Liver (tissue), 9 donors: Measurements from ENCODE around the gene TMEM151B. TPM values are rescaled to one million over a fixed set of nuclear protein-coding genes. Genes with fewer than 3 reads are reported as not detected.
"Not testable (repeated sequence)": the region's sequence is repeated elsewhere in the genome, so short reads cannot be mapped to it uniquely, and the experiment has no call there.

Experiments
- DNase-seq: peaks from one replicate; pipeline ENCODE4 v3.0.0-alpha.2; 2017; ENCODE audit warnings: low spot score
- H3K27ac ChIP-seq, 2 donors: one replicate each; pipeline ENCODE4 v1.7.0; 2013; ENCODE audit warnings: inconsistent platforms in 2 of 2, low read length in 2 of 2, control low read depth in 1 of 2, low read depth in 1 of 2, mild to moderate bottlenecking in 1 of 2
- H3K27me3 ChIP-seq, 4 donors: one replicate each; pipeline versions ENCODE4 v1.6.1 to v1.7.0; 2013; ENCODE audit warnings: low read length in 3 of 4, inconsistent platforms in 1 of 4, mild to moderate bottlenecking in 1 of 4, moderate library complexity in 1 of 4; ENCODE audit not compliant: control insufficient read depth in 4 of 4, insufficient read depth in 4 of 4
- H3K36me3 ChIP-seq, 4 donors: one replicate each; pipeline versions ENCODE4 v1.6.1 to v1.7.0; 2013; ENCODE audit warnings: low read length in 3 of 4, mild to moderate bottlenecking in 3 of 4, low read depth in 1 of 4, moderate library complexity in 1 of 4; ENCODE audit not compliant: control insufficient read depth in 4 of 4, insufficient read depth in 3 of 4
- H3K4me1 ChIP-seq, 4 donors: one replicate each; pipeline versions ENCODE4 v1.6.1 to v1.7.0; 2013; ENCODE audit warnings: low read length in 3 of 4, mild to moderate bottlenecking in 3 of 4, moderate library complexity in 1 of 4; ENCODE audit not compliant: control insufficient read depth in 4 of 4, insufficient read depth in 4 of 4
- H3K4me3 ChIP-seq, 3 donors: one replicate each; pipeline versions ENCODE4 v1.6.1 to v1.7.0; 2013; ENCODE audit warnings: low read length in 3 of 3, control low read depth in 1 of 3, low read depth in 1 of 3, mild to moderate bottlenecking in 1 of 3
- H3K9ac ChIP-seq, 2 donors: one replicate each; pipeline ENCODE4 v1.7.0; 2013; ENCODE audit warnings: low read length in 2 of 2, mild to moderate bottlenecking in 2 of 2, moderate library complexity in 2 of 2, control low read depth in 1 of 2, low read depth in 1 of 2
- H3K9me3 ChIP-seq, 4 donors: one replicate each; pipeline versions ENCODE4 v1.6.1 to v1.7.0; 2013; ENCODE audit warnings: low read length in 3 of 4; ENCODE audit not compliant: control insufficient read depth in 4 of 4
- EGR1 ChIP-seq, 2 donors: IDR thresholded peaks; 2 replicates each; pipeline ENCODE4 v1.6.1; 2016 to 2018; ENCODE audit warnings: antibody characterized with exemption in 2 of 2, low read depth in 2 of 2
- FOXA1 ChIP-seq: IDR thresholded peaks from 2 replicates; pipeline ENCODE4 v1.6.1; 2016; ENCODE audit warnings: antibody characterized with exemption
- FOXA2 ChIP-seq: IDR thresholded peaks from 2 replicates; pipeline ENCODE4 v1.6.1; 2016; ENCODE audit warnings: antibody characterized with exemption
- HNF4A ChIP-seq, 2 donors: conservative IDR thresholded peaks; 2 replicates each; pipeline ENCODE4 v1.6.1; 2016; ENCODE audit warnings: antibody characterized with exemption in 2 of 2, mild to moderate bottlenecking in 2 of 2
- HNF4G ChIP-seq: IDR thresholded peaks from 2 replicates; pipeline ENCODE4 v1.6.1; 2016; ENCODE audit warnings: antibody characterized with exemption
- REST ChIP-seq: IDR thresholded peaks from 2 replicates; pipeline ENCODE4 v1.6.1; 2016; ENCODE audit warnings: antibody characterized with exemption, mild to moderate bottlenecking
- RXRA ChIP-seq, 2 donors: IDR thresholded peaks; 2 replicates each; pipeline ENCODE4 v1.6.1; 2017 to 2018; ENCODE audit warnings: antibody characterized with exemption in 2 of 2, mild to moderate bottlenecking in 1 of 2
- WGBS: extraction: QIAGEN DNeasy Blood & Tissue Kit; methylation state at CpG from one replicate; pipeline ENCODE4 v1.1.7; 2013; 5-methylcytosine and 5-hydroxymethylcytosine counted together
- polyA plus RNA-seq, 2 donors: library from polyadenylated mRNA; stranded (reverse) in 1 of 2; unstranded in 1 of 2; fragments of 200-250 nt in 1 of 2; fragments of >200 nt in 1 of 2; fragmentation: Nextera tagmentation in 1 of 2; extraction: Ambion mirVana in 1 of 2; gene quantifications; one replicate each; pipeline versions ENCODE4 v1.2.1 to v1.2.3, GENCODE V29; 2013 to 2015
- total RNA-seq, 2 donors: library from RNA; depleted of rRNA; stranded (reverse); fragments of >200 nt; gene quantifications; one replicate each; pipeline ENCODE4 v1.2.3, GENCODE V29; 2014
- TF ChIP-seq, protein P1 (sequence below): fragments of 150-350 bp; IDR thresholded peaks from 2 replicates; pipeline ENCODE4 v1.5.1; 2017; ENCODE audit warnings: improper control_type of control experiment, low read depth, low read length; ENCODE audit not compliant: missing input control
- donor health status: healthy.
- donor health status: healthy.
- donor health status: healthy.
- donor health status: healthy.
- donor health status: healthy.

The TMEM151B gene
- total and polyA plus RNA-seq, 4 donors, result not detected

DNA sequence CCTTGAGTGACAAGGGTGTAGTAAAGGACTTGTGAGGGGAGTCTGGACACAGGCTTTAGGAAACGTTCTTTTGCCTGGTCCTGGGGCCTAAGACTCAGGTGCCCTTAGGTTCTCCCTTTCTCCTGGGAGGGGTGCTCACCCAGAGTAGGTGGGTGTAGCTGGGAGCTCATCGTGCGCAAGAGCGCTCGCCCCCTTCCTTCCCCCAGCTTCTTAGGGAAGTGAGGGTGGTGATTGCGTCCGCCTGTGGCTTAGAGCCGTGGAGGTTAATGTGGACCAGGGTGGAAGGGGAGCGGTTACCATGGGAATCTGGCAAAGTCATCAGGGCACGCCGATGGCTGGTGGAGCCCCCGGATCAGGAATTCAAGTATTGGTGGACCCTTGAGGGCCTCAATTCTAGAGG is 46.2 kb downstream of the TMEM151B start:
- Histone ChIP-seq H3K27me3 (no peaks in the 10 kb centered on the region), H3K9me3 (no peaks in the 10 kb centered on the region), H3K27ac (no peak overlapping the region), H3K4me3 (no peak overlapping the region), H3K4me1 (peaks cover 4 to 16% (median 8%) of the 10 kb centered on the region in 4 donors), H3K9ac (no peak overlapping the region), H3K36me3 (peaks cover 0 to under 1% (median 0%) of the 10 kb centered on the region in 4 donors)
- 85% methylated on average over 12 of the region's 12 CpGs for WGBS
- no peak for DNase-seq
- TF ChIP-seq HNF4G (no peak), HNF4A (conservative IDR thresholded peaks at IDR 0.05) (no peak), FOXA1 (no peak), REST (no peak)
- TF ChIP-seq, protein P1, sequence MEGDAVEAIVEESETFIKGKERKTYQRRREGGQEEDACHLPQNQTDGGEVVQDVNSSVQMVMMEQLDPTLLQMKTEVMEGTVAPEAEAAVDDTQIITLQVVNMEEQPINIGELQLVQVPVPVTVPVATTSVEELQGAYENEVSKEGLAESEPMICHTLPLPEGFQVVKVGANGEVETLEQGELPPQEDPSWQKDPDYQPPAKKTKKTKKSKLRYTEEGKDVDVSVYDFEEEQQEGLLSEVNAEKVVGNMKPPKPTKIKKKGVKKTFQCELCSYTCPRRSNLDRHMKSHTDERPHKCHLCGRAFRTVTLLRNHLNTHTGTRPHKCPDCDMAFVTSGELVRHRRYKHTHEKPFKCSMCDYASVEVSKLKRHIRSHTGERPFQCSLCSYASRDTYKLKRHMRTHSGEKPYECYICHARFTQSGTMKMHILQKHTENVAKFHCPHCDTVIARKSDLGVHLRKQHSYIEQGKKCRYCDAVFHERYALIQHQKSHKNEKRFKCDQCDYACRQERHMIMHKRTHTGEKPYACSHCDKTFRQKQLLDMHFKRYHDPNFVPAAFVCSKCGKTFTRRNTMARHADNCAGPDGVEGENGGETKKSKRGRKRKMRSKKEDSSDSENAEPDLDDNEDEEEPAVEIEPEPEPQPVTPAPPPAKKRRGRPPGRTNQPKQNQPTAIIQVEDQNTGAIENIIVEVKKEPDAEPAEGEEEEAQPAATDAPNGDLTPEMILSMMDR, result no peak

- H3K36me3 ChIP-seq, H3K4me3 ChIP-seq, H3K9me3 ChIP-seq, H3K27ac ChIP-seq, DNase-seq, H3K9ac ChIP-seq, H3K27me3 ChIP-seq: not testable (repeated sequence)
- H3K4me1 ChIP-seq, result peaks cover 3 to 14% (median 5%) of the 10 kb centered on the region in 4 donors
- WGBS, result 37% methylated on average over 9 of the region's 9 CpGs
Measured at GRCh38 chr6:44317136-44317631, 46.9 kb downstream of the TMEM151B start.

DNA sequence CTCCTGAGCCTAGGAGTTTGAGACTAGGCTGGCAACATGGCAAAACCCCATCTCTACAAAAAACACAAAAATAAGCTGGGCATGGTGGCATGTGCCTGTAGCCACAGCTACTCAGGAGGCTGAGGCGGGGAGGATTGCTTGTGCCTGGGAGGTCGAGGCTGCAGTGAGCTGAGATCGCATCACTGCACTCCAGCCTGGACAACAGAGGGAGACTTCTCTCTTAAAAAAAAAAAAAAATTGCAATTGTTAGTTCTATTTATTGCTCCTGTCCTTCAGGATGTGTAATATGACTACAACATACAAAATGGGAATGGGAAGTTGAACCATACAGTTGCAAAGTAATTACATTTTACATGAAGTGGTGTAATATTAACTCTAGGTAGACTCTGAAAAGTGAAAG is 51.0 kb downstream of the TMEM151B start:
- Histone ChIP-seq H3K9me3 (no peaks in the 10 kb centered on the region), H3K27ac (no peak overlapping the region), H3K36me3 (no peaks in the 10 kb centered on the region), H3K27me3 (no peaks in the 10 kb centered on the region), H3K4me1 (peaks cover 0 to 7% (median 0%) of the 10 kb centered on the region in 4 donors), H3K4me3 (no peak overlapping the region), H3K9ac (no peak overlapping the region)
- WGBS, result 89% methylated on average over 3 of the region's 3 CpGs
- no peak for TF ChIP-seq EGR1 (IDR thresholded peaks at IDR 0.05; ENCODE audit: low read depth in 2 of 2)
- no peak for TF ChIP-seq RXRA (IDR thresholded peaks at IDR 0.05)
- TF ChIP-seq FOXA1, result no peak
- no peak for TF ChIP-seq FOXA2
- no peak for DNase-seq
